Lung microvascular endothelial cell (primary cell): ENCODE measurements around the gene FXYD6. TPM values are rescaled to one million over a fixed set of nuclear protein-coding genes. Genes with fewer than 3 reads are reported as not detected.
A peak's percentile ranks its signal among the peaks of the same experiment; 100 is the strongest.
"Not testable (repeated sequence)": the region's sequence is repeated elsewhere in the genome, so short reads cannot be mapped to it uniquely, and the experiment has no call there.

Experiments
- DNase-seq, 2 donors: peaks; one replicate each; pipeline versions ENCODE4 v3.0.0 to v3.0.0-alpha.2; 2010; ENCODE audit warnings: low read depth in 2 of 2
- total RNA-seq: library from RNA; depleted of rRNA; stranded (reverse); fragments of >200 nt; gene quantifications from 2 replicates; pipeline ENCODE4 v1.2.1, GENCODE V29; 2014

The FXYD6 gene
- total RNA-seq, 1 donor from 2014 or later: 1.4 TPM

GRCh38 chr11:117818041-117818873, 58.2 kb downstream of the FXYD6 start:
- DNase-seq: peak; percentile 62 to 84

GRCh38 chr11:117817368-117818040, 59.0 kb downstream of the FXYD6 start:
- DNase-seq: peak; percentile 82 to 84

GRCh38 chr11:117816846-117817367, 59.6 kb downstream of the FXYD6 start:
- DNase-seq: no peak

- peak in 1 of 2 donors; percentile 34 for DNase-seq
Observed at GRCh38 chr11:117816151-117816741, 60.2 kb downstream of the FXYD6 start.

- DNase-seq: peak in 1 of 2 donors; percentile 23
Observed at GRCh38 chr11:117815262-117815803, 61.1 kb downstream of the FXYD6 start.

GRCh38 chr11:117814766-117815261, 61.6 kb downstream of the FXYD6 start:
- peak; percentile 26 to 41 for DNase-seq

GRCh38 chr11:117814204-117814765, 62.2 kb downstream of the FXYD6 start:
- no peak for DNase-seq

GRCh38 chr11:117810056-117810451, 66.4 kb downstream of the FXYD6 start:
- not testable (repeated sequence) for DNase-seq

GRCh38 chr11:117809236-117810055, 67.0 kb downstream of the FXYD6 start:
- DNase-seq: peak; percentile 21 to 56

- no peak for DNase-seq
Observed at GRCh38 chr11:117808784-117809183, 67.7 kb downstream of the FXYD6 start.

- peak; percentile 60 to 72 for DNase-seq
Observed at GRCh38 chr11:117807482-117808327, 68.8 kb downstream of the FXYD6 start.

- DNase-seq: no peak
Observed at GRCh38 chr11:117806846-117807245, 69.6 kb downstream of the FXYD6 start.

GRCh38 chr11:117805045-117805444, 71.4 kb downstream of the FXYD6 start:
- DNase-seq: peak in 1 of 2 donors; percentile 24

GRCh38 chr11:117803896-117804295, 72.6 kb downstream of the FXYD6 start:
- no peak for DNase-seq

GRCh38 chr11:117799634-117800033, 76.8 kb downstream of the FXYD6 start:
- no peak for DNase-seq

- no peak for DNase-seq
Observed at GRCh38 chr11:117796872-117797529, 79.5 kb downstream of the FXYD6 start, which contains the start of gene DSCAML1. TSS of gene DSCAML1 (minus strand) at chr11:117797216. CDS start at chr11:117797079, 137 bp downstream.

GRCh38 chr11:117796456-117796871, 80.0 kb downstream of the FXYD6 start:
- no peak for DNase-seq

GRCh38 chr11:117795638-117796455, 80.6 kb downstream of the FXYD6 start:
- no peak for DNase-seq
